GM12878 (cell line): ENCODE results near the gene PPP1R9B. TPM values are rescaled to one million over a fixed set of nuclear protein-coding genes. Genes with fewer than 3 reads are reported as not detected.

Experiments
- ATAC-seq: fragments of 200-7000 bp; cut with Tn5 transposase; 3 replicates; pipeline ENCODE4 v1.9.1; 2020; ENCODE audit warnings: mild to moderate bottlenecking, moderate library complexity
- BruUV-seq: library from RNA; stranded (reverse); fragments of 400-500 nt; replicated peaks from 2 replicates; lab custom pipeline; 2021; lab: Mats Ljungman, UMichigan
- CTCF ChIA-PET: fragments of 300-600 bp; sonication (Branson Sonifier 250); formaldehyde crosslinking; extraction: SDS; loops from one replicate; lab custom pipeline; 2021; ENCODE audit warnings: inconsistent platforms; lab: Yijun Ruan, JAX
- POLR2A ChIA-PET: fragments of 350-600 bp; formaldehyde crosslinking; extraction: SDS; loops from one replicate; lab custom pipeline; 2021; ENCODE audit warnings: inconsistent platforms; lab: Charles Lee
- RAD21 ChIA-PET: fragments of 300-600 bp; sonication (Branson Sonifier 250); formaldehyde crosslinking; loops from one replicate; lab custom pipeline; 2023; ENCODE audit warnings: antibody characterized with exemption; ENCODE audit not compliant: unreplicated experiment; lab: Charles Lee
- SMC1A ChIA-PET: fragments of 300-600 bp; sonication (Branson Sonifier 250); formaldehyde crosslinking; loops from one replicate; lab custom pipeline; 2023; ENCODE audit not compliant: unreplicated experiment, uncharacterized antibody; lab: Charles Lee
- DNase-seq: peaks from one replicate; pipeline ENCODE4 v3.0.0-alpha.2; 2011; ENCODE audit warnings: low read depth, low spot score
- FAIRE-seq: peaks from 3 replicates; lab custom pipeline; 2011; peaks lifted over from hg19 to GRCh38; lab: Jason Lieb, UNC
- H2AFZ ChIP-seq: 2 replicates; pipeline ENCODE4 v1.6.0; 2011; ENCODE audit warnings: low read depth, low read length, control low read depth; ENCODE audit not compliant: control insufficient read depth
- H3K27ac ChIP-seq: 2 replicates; pipeline ENCODE4 v1.5.1; 2011; ENCODE audit warnings: control low read depth; ENCODE audit not compliant: control insufficient read depth, insufficient read depth
- H3K27me3 ChIP-seq, 2 experiments: replicated peaks in 1 of 2; 2 replicates each; pipeline versions ENCODE4 v1.6.0 to v1.6.1; 2011; ENCODE audit warnings: low read length in 1 of 2; ENCODE audit not compliant: control insufficient read depth in 2 of 2, insufficient read depth in 2 of 2
- H3K36me3 ChIP-seq, 2 experiments: 2 replicates each; pipeline ENCODE4 v1.5.1; 2011; ENCODE audit warnings: low read length in 1 of 2; ENCODE audit not compliant: control insufficient read depth in 2 of 2, insufficient read depth in 2 of 2
- H3K4me1 ChIP-seq: 2 replicates; pipeline ENCODE4 v1.6.1; 2011; ENCODE audit warnings: mild to moderate bottlenecking, low read length, moderate library complexity, mixed read lengths; ENCODE audit not compliant: control insufficient read depth, insufficient read depth
- H3K4me2 ChIP-seq: 2 replicates; pipeline ENCODE4 v1.6.0; 2011; ENCODE audit warnings: control low read depth; ENCODE audit not compliant: control insufficient read depth, insufficient read depth
- H3K4me3 ChIP-seq: fragments of 200-600 bp; sonication (generic); 2 replicates; pipeline ENCODE4 v1.5.1; 2016
- H3K79me2 ChIP-seq: 2 replicates; pipeline ENCODE4 v1.6.0; 2011; ENCODE audit warnings: low read length; ENCODE audit not compliant: control insufficient read depth, insufficient read depth
- H3K9ac ChIP-seq: 2 replicates; pipeline ENCODE4 v1.8.0; 2011; ENCODE audit warnings: low read length, control low read depth, mixed read lengths; ENCODE audit not compliant: control insufficient read depth, insufficient read depth
- H3K9me3 ChIP-seq: replicated peaks from 3 replicates; pipeline ENCODE4 v1.5.1; 2011; ENCODE audit warnings: mild to moderate bottlenecking, low read length; ENCODE audit not compliant: control insufficient read depth, insufficient read depth
- H4K20me1 ChIP-seq: 2 replicates; pipeline ENCODE4 v1.6.0; 2011; ENCODE audit not compliant: control insufficient read depth, insufficient read depth
- ASH2L ChIP-seq: fragments of 300-600, 200-600 bp; sonication (generic); IDR thresholded peaks from 2 replicates; pipeline ENCODE4 v1.6.1; 2017; ENCODE audit warnings: low read depth, mild to moderate bottlenecking, borderline replicate concordance
- BHLHE40 ChIP-seq, 2 experiments: fragments of 450-650 bp in 1 of 2; IDR thresholded peaks; 2 replicates each; pipeline ENCODE4 v1.6.1; 2011 to 2017; ENCODE audit warnings: low read depth in 2 of 2, borderline replicate concordance in 1 of 2, improper control_type of control experiment in 1 of 2, low read length in 1 of 2, mild to moderate bottlenecking in 1 of 2
- CREM ChIP-seq: IDR thresholded peaks from 2 replicates; pipeline ENCODE4 v1.6.1; 2014; ENCODE audit warnings: antibody characterized with exemption, low read depth
- FOXK2 ChIP-seq: fragments of 450-650 bp; IDR thresholded peaks from 2 replicates; pipeline ENCODE4 v1.6.1; 2017; ENCODE audit warnings: mild to moderate bottlenecking, moderate library complexity
- KLF5 ChIP-seq: fragments of 450-650 bp; IDR thresholded peaks from 2 replicates; pipeline ENCODE4 v1.6.1; 2014; ENCODE audit warnings: mild to moderate bottlenecking; ENCODE audit not compliant: partially characterized antibody
- MXI1 ChIP-seq: fragments of 150-350 bp; IDR thresholded peaks from 2 replicates; pipeline ENCODE4 v1.6.1; 2011; ENCODE audit warnings: low read depth, mild to moderate bottlenecking, inconsistent platforms, low read length, improper control_type of control experiment
- SPI1 ChIP-seq: IDR thresholded peaks from 2 replicates; pipeline ENCODE4 v1.6.1; 2011; ENCODE audit warnings: low read depth, mild to moderate bottlenecking, low read length, moderate library complexity, borderline replicate concordance; ENCODE audit not compliant: insufficient read depth
- TCF3 ChIP-seq: IDR thresholded peaks from 2 replicates; pipeline ENCODE4 v1.6.1; 2012; ENCODE audit warnings: low read depth, mild to moderate bottlenecking, low read length, borderline replicate concordance; ENCODE audit not compliant: insufficient read depth
- ZNF687 ChIP-seq: fragments of 450-650 bp; IDR thresholded peaks from 2 replicates; pipeline ENCODE4 v1.6.1; 2017; ENCODE audit warnings: mild to moderate bottlenecking, moderate library complexity
- WGBS: methylation state at CpG from one replicate; pipeline ENCODE4 v1.1.6; 2016; ENCODE audit warnings: low lambda C conversion rate; ENCODE audit not compliant: insufficient replicate concordance, insufficient coverage; ENCODE audit errors: missing lambda C conversion rate; 5-methylcytosine and 5-hydroxymethylcytosine counted together
- in situ Hi-C: fragments of 300-500 bp; cut with MboI; formaldehyde crosslinking; loops from 9 replicates; pipeline ENCODE4 v1.14.3; 2018; ENCODE audit warnings: mixed read lengths
- intact Hi-C: fragments of 100-400 bp; cut with micrococcal nuclease; formaldehyde crosslinking; loops from one replicate; pipeline ENCODE4 v1.14.2; 2022; ENCODE audit not compliant: unreplicated experiment
- polyA plus RNA-seq, 11 experiments: library from polyadenylated mRNA; depleted of rRNA in 4 of 11; unstranded in 6 of 11; stranded (reverse) in 5 of 11; fragments of >200 nt; fragmentation: Nextera tagmentation in 4 of 11; fragmentation: Illumina TruSeq in 1 of 11; extraction: Ambion mirVana in 4 of 11; extraction: Trizol in 1 of 11; gene quantifications; 1 replicate in 1 of 11; 2 replicates in 10 of 11; pipeline versions ENCODE4 v1.2.1 to v1.2.3, GENCODE V29; 2011 to 2016; ENCODE audit warnings: inconsistent platforms in 2 of 11, missing spikeins in 2 of 11, low read depth in 1 of 11
- total RNA-seq, 4 experiments: library from RNA; depleted of rRNA in 3 of 4; stranded (reverse); fragments of >200 nt in 3 of 4; fragmentation: Illumina TruSeq in 1 of 4; extraction: Trizol in 1 of 4; gene quantifications; 2 replicates each; pipeline versions ENCODE4 v1.2.1 to v1.2.3, GENCODE V29; 2013 to 2021
- TF ChIP-seq, protein P1 (sequence below): fragments of 450-650 bp; IDR thresholded peaks from 2 replicates; pipeline ENCODE4 v1.6.1; 2016; ENCODE audit warnings: mild to moderate bottlenecking
- TF ChIP-seq, protein P2 (sequence below), 3 experiments: IDR thresholded peaks in 2 of 3; conservative IDR thresholded peaks in 1 of 3; 2 replicates each; pipeline ENCODE4 v1.5.1; 2011; ENCODE audit warnings: low read depth in 3 of 3, low read length in 3 of 3, mild to moderate bottlenecking in 3 of 3, control low read depth in 2 of 3, moderate library complexity in 2 of 3, inconsistent platforms in 1 of 3, mixed read lengths in 1 of 3; ENCODE audit not compliant: control insufficient read depth in 2 of 3, insufficient read depth in 1 of 3; ENCODE audit errors: extremely low read depth in 1 of 3
- TF ChIP-seq, protein P3 (sequence below): IDR thresholded peaks from 2 replicates; pipeline ENCODE4 v1.6.1; 2012; ENCODE audit warnings: low read depth, low read length, improper control_type of control experiment

The PPP1R9B gene
- total and polyA plus RNA-seq, 10 of the 15 experiments (the other 5 are each of a cell fraction or from before 2014, with no cell fraction given): 0.20 to 107 (median 37.5) TPM

GRCh38 chr17:50149417-50150353 lies 792 bp downstream of the PPP1R9B start:
- 2% methylated on average over 97 of the region's 123 CpGs for WGBS
- ChIA-PET RAD21 (interaction anchor here (0.7 to 2.9 kb wide), 5 partner anchors 12 to 19 kb away, joined by 4 to 19 read pairs (median 6); partner anchors contain the start of gene SAMD14), SMC1A (interaction anchor here (1.0 to 3.6 kb wide), 4 partner anchors 12 to 55 kb away, joined by 3 to 31 read pairs (median 4); no protein-coding TSS in a partner anchor), CTCF (interaction anchor here (1.2 to 9.3 kb wide), 3 partner anchors 12 to 55 kb away, joined by 4 to 99 read pairs (median 15); no protein-coding TSS in a partner anchor), POLR2A (interaction anchor here (1.4 to 2.7 kb wide), 5 partner anchors 9 to 159 kb away, joined by 3 to 18 read pairs (median 5); no protein-coding TSS in a partner anchor)
- Histone ChIP-seq H3K27ac (peak overlapping the region; percentile 89), H3K4me1 (peaks cover 49% of the 10 kb centered on the region), H3K4me3 (peak overlapping the region; percentile 95), H3K9ac (peak overlapping the region; percentile 88), H4K20me1 (no peaks in the 10 kb centered on the region; the same call in none of the 2 replicates), H3K79me2 (peaks cover 70% of the 10 kb centered on the region), H3K36me3 (peaks cover 4 to 12% of the 10 kb centered on the region in 2 experiments), H3K4me2 (peak overlapping the region; percentile 44), H2AFZ (no peak overlapping the region), H3K9me3 (no peaks in the 10 kb centered on the region), H3K27me3 (no peaks in the 10 kb centered on the region)
- no peak for DNase-seq
- 0 out of 3 replicates have a peak, but pooled peaks have one; percentile 1 for ATAC-seq
- no peak for FAIRE-seq
- intact Hi-C loops (loop anchor here (5.0 kb wide), 1 partner anchor 52 kb away; the partner anchor contains the start of gene PDK2), in situ Hi-C loops (no loop called here)
- BruUV-seq: TSS peak; percentile 57
- TF ChIP-seq CREM (no peak), FOXK2 (no peak), SPI1 (no peak), ASH2L (no peak), TCF3 (0 out of 2 replicates have a peak, but pooled peaks have one; percentile 11), KLF5 (no peak), ZNF687 (peak; percentile 48; the same call in 1 of the 2 replicates), MXI1 (0 out of 2 replicates have a peak, but pooled peaks have one; percentile 33), BHLHE40 (IDR thresholded peaks at IDR 0.05; ENCODE audit: borderline replicate concordance in 1 of 2, low read depth in 2 of 2, low read length in 1 of 2) (peak; percentile 7 to 58; a peak in 1 of 4 replicates)
- TF ChIP-seq, protein P1, sequence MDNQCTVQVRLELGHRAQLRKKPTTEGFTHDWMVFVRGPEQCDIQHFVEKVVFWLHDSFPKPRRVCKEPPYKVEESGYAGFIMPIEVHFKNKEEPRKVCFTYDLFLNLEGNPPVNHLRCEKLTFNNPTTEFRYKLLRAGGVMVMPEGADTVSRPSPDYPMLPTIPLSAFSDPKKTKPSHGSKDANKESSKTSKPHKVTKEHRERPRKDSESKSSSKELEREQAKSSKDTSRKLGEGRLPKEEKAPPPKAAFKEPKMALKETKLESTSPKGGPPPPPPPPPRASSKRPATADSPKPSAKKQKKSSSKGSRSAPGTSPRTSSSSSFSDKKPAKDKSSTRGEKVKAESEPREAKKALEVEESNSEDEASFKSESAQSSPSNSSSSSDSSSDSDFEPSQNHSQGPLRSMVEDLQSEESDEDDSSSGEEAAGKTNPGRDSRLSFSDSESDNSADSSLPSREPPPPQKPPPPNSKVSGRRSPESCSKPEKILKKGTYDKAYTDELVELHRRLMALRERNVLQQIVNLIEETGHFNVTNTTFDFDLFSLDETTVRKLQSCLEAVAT: peak; percentile 42; the same call in 1 of the 2 replicates
- TF ChIP-seq, protein P2, sequence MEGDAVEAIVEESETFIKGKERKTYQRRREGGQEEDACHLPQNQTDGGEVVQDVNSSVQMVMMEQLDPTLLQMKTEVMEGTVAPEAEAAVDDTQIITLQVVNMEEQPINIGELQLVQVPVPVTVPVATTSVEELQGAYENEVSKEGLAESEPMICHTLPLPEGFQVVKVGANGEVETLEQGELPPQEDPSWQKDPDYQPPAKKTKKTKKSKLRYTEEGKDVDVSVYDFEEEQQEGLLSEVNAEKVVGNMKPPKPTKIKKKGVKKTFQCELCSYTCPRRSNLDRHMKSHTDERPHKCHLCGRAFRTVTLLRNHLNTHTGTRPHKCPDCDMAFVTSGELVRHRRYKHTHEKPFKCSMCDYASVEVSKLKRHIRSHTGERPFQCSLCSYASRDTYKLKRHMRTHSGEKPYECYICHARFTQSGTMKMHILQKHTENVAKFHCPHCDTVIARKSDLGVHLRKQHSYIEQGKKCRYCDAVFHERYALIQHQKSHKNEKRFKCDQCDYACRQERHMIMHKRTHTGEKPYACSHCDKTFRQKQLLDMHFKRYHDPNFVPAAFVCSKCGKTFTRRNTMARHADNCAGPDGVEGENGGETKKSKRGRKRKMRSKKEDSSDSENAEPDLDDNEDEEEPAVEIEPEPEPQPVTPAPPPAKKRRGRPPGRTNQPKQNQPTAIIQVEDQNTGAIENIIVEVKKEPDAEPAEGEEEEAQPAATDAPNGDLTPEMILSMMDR (IDR thresholded peaks at IDR 0.05 in 2 of 3, conservative IDR thresholded peaks at IDR 0.05 in 1 of 3; ENCODE audit: control insufficient read depth in 2 of 3, extremely low read depth in 1 of 3, insufficient read depth in 1 of 3, low read depth in 3 of 3, low read length in 3 of 3): 0 out of 6 replicates have a peak, but pooled peaks of 2 of the 3 experiments have one; percentile 5
- TF ChIP-seq, protein P3, sequence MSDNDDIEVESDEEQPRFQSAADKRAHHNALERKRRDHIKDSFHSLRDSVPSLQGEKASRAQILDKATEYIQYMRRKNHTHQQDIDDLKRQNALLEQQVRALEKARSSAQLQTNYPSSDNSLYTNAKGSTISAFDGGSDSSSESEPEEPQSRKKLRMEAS: no peak
